ENCODE data around the gene SPATA2.

- no peak for TF ChIP-seq CTCF (IDR thresholded peaks at IDR 0.05)
- no peak for TF ChIP-seq POLR2A (IDR thresholded peaks at IDR 0.05; ENCODE audit: low read depth)
- TF ChIP-seq POLR2AphosphoS5 (IDR thresholded peaks at IDR 0.05): no peak
Measured at GRCh38 chr20:49915118-49915379, 280 bp downstream of the SPATA2 start.
